GM10266 (cell line): Measurements from ENCODE around the gene DGCR2.

Experiments used
- DNase-seq: peaks from one replicate; pipeline ENCODE4 v3.0.0; 2012; ENCODE audit errors: extremely low spot score
- CTCF ChIP-seq: IDR thresholded peaks from 2 replicates; pipeline ENCODE4 v1.5.1; 2012; ENCODE audit warnings: mild to moderate bottlenecking, low read depth; ENCODE audit not compliant: control insufficient read depth, insufficient read depth; ENCODE audit errors: missing control alignments

DGCR2 gene

GRCh38 chr22:19128946-19129727, 6.9 kb upstream of the DGCR2 start:
- DNase-seq: no peak
- TF ChIP-seq CTCF: no peak

GRCh38 chr22:19128009-19128401, 5.8 kb upstream of the DGCR2 start:
- no peak for DNase-seq
- TF ChIP-seq CTCF: no peak

GRCh38 chr22:19127329-19128008, 5.3 kb upstream of the DGCR2 start:
- no peak for TF ChIP-seq CTCF
- no peak for DNase-seq

GRCh38 chr22:19126309-19127273, 4.4 kb upstream of the DGCR2 start:
- no peak for TF ChIP-seq CTCF
- no peak for DNase-seq

GRCh38 chr22:19125474-19126308, 3.5 kb upstream of the DGCR2 start:
- DNase-seq: no peak
- no peak for TF ChIP-seq CTCF

GRCh38 chr22:19125011-19125410, 2.8 kb upstream of the DGCR2 start:
- DNase-seq: no peak
- no peak for TF ChIP-seq CTCF
